B cell (primary cell): ENCODE measurements around the gene NUP210. TPM values are rescaled to one million over a fixed set of nuclear protein-coding genes. Genes with fewer than 3 reads are reported as not detected.

Source experiments
- ATAC-seq: fragments of 200-7000 bp; cut with Tn5 transposase; one replicate; pipeline ENCODE4 v1.10.0; 2021; ENCODE audit warnings: low read depth, mild to moderate bottlenecking, moderate number of reproducible peaks, moderate library complexity
- CTCF ChIA-PET: fragments of 350-600 bp; sonication (Branson Sonifier 250); formaldehyde crosslinking; loops from one replicate; lab custom pipeline; 2021; ENCODE audit warnings: antibody characterized with exemption, inconsistent platforms; lab: Charles Lee
- POLR2A ChIA-PET: fragments of 350-600 bp; sonication (Branson Sonifier 250); formaldehyde crosslinking; loops from one replicate; lab custom pipeline; 2021; ENCODE audit warnings: antibody characterized with exemption; lab: Charles Lee
- DNase-seq: peaks from one replicate; pipeline ENCODE4 v3.0.0; 2013
- H2AFZ ChIP-seq: 2 replicates; pipeline ENCODE4 v1.6.1; 2012; ENCODE audit warnings: mild to moderate bottlenecking, low read depth, low read length; ENCODE audit not compliant: insufficient read depth, poor library complexity, severe bottlenecking
- H3K27ac ChIP-seq, 2 donors: 1 replicate in 1 of 2; 2 replicates in 1 of 2; pipeline ENCODE4 v1.5.1; 2012 to 2013; ENCODE audit warnings: low read length in 2 of 2, mild to moderate bottlenecking in 2 of 2, moderate library complexity in 1 of 2
- H3K27me3 ChIP-seq, 4 experiments: fragments of 200-600 bp in 1 of 4; sonication (generic) in 1 of 4; replicated peaks in 1 of 4; 1 replicate in 2 of 4; 2 replicates in 2 of 4; pipeline versions ENCODE4 v1.6.1 to v1.7.0; 2013 to 2016; ENCODE audit warnings: low read length in 3 of 4, mild to moderate bottlenecking in 2 of 4, mixed read lengths in 1 of 4, moderate library complexity in 1 of 4; ENCODE audit not compliant: insufficient read depth in 4 of 4, control insufficient read depth in 3 of 4; ENCODE audit errors: control extremely low read depth in 1 of 4
- H3K36me3 ChIP-seq, 2 experiments: replicated peaks in 1 of 2; 1 replicate in 1 of 2; 2 replicates in 1 of 2; pipeline versions ENCODE4 v1.6.1 to v1.7.1; 2013; ENCODE audit warnings: low read length in 1 of 2; ENCODE audit not compliant: insufficient read depth in 2 of 2, control insufficient read depth in 1 of 2; ENCODE audit errors: control extremely low read depth in 1 of 2, extremely low read depth in 1 of 2
- H3K4me1 ChIP-seq, 2 donors: fragments of 200-600 bp in 1 of 2; sonication (generic) in 1 of 2; 1 replicate in 1 of 2; 2 replicates in 1 of 2; pipeline versions ENCODE4 v1.5.1 to v1.6.1; 2013 to 2017; ENCODE audit warnings: low read length in 2 of 2; ENCODE audit not compliant: control insufficient read depth in 2 of 2, insufficient read depth in 2 of 2
- H3K4me2 ChIP-seq: replicated peaks from 2 replicates; pipeline ENCODE3; 2012; ENCODE audit warnings: mild to moderate bottlenecking, low read depth, low read length; ENCODE audit not compliant: poor library complexity, severe bottlenecking
- H3K4me3 ChIP-seq, 5 experiments: fragments of 200-600 bp in 1 of 5; sonication (generic) in 1 of 5; 1 replicate in 3 of 5; 2 replicates in 2 of 5; pipeline versions ENCODE4 v1.5.1 to v1.7.0; 2011 to 2016; ENCODE audit warnings: low read length in 4 of 5, mild to moderate bottlenecking in 4 of 5, low read depth in 2 of 5, control low read depth in 1 of 5, moderate library complexity in 1 of 5; ENCODE audit not compliant: insufficient read depth in 1 of 5; ENCODE audit errors: control extremely low read depth in 1 of 5, extremely low read depth in 1 of 5
- H3K79me2 ChIP-seq: fragments of 200-600 bp; sonication (generic); one replicate; pipeline ENCODE4 v1.6.0; 2016; ENCODE audit warnings: low read length; ENCODE audit not compliant: control insufficient read depth, insufficient read depth
- H3K9ac ChIP-seq: fragments of 200-600 bp; sonication (generic); 2 replicates; pipeline ENCODE4 v1.6.1; 2017; ENCODE audit warnings: mild to moderate bottlenecking, low read length, moderate library complexity
- H3K9me3 ChIP-seq, 3 donors: one replicate each; pipeline versions ENCODE4 v1.6.1 to v1.7.1; 2013; ENCODE audit warnings: low read length in 2 of 3; ENCODE audit not compliant: control insufficient read depth in 2 of 3, insufficient read depth in 1 of 3; ENCODE audit errors: control extremely low read depth in 1 of 3
- H4K20me1 ChIP-seq: 2 replicates; pipeline ENCODE4 v1.6.0; 2012; ENCODE audit warnings: mild to moderate bottlenecking, low read length; ENCODE audit not compliant: insufficient read depth, control insufficient read depth, poor library complexity, severe bottlenecking
- H3K27ac Mint-ChIP-seq: one replicate; pipeline ENCODE4 v1.8.0; 2021; ENCODE audit warnings: mixed read lengths
- H3K27me3 Mint-ChIP-seq: one replicate; pipeline ENCODE4 v1.8.0; 2021; ENCODE audit warnings: mixed read lengths
- H3K4me1 Mint-ChIP-seq: one replicate; pipeline ENCODE4 v1.8.0; 2021; ENCODE audit warnings: mixed read lengths
- H3K4me3 Mint-ChIP-seq: one replicate; pipeline ENCODE4 v1.8.0; 2021; ENCODE audit warnings: mixed read lengths
- H3K9me3 Mint-ChIP-seq: one replicate; pipeline ENCODE4 v1.8.0; 2022; ENCODE audit warnings: mixed read lengths; ENCODE audit not compliant: insufficient read depth
- CTCF ChIP-seq: fragments of 200-600 bp; IDR thresholded peaks from one replicate; pipeline ENCODE4 v1.8.0; 2022; ENCODE audit warnings: antibody characterized with exemption, mild to moderate bottlenecking
- EZH2 ChIP-seq: IDR thresholded peaks from 2 replicates; pipeline ENCODE4 v1.6.1; 2012; ENCODE audit warnings: borderline replicate concordance, low read depth, mild to moderate bottlenecking, moderate library complexity, low read length; ENCODE audit not compliant: insufficient read depth, poor library complexity, severe bottlenecking
- WGBS: methylation state at CpG from one replicate; pipeline ENCODE4 v1.1.5; 2013; ENCODE audit warnings: missing lambda C conversion rate; ENCODE audit not compliant: insufficient coverage; 5-methylcytosine and 5-hydroxymethylcytosine counted together
- intact Hi-C: fragments of 100-400 bp; cut with micrococcal nuclease; formaldehyde crosslinking; loops from one replicate; pipeline ENCODE4 v1.10.0; 2022
- polyA plus RNA-seq: library from polyadenylated mRNA; depleted of rRNA; stranded (reverse); fragments of >200 nt; gene quantifications from 2 replicates; pipeline ENCODE4 v1.2.3, GENCODE V29; 2012
- total RNA-seq, 2 donors: library from RNA; stranded (reverse); fragments of 120-200 nt in 1 of 2; gene quantifications; 1 replicate in 1 of 2; 2 replicates in 1 of 2; pipeline versions ENCODE4 v1.2.3 to v1.2.4, GENCODE V29; 2013 to 2022

Gene NUP210
- total and polyA plus RNA-seq, 2 donors (not counting 1 experiment from before 2014, with no cell fraction given) = 114 to 159 TPM

- H3K4me1 ChIP-seq = peaks cover 9 to 19% of the 10 kb centered on the region in 2 donors
- intact Hi-C loops = no loop called here
- peaks cover 13% of the 10 kb centered on the region for H3K4me1 Mint-ChIP-seq
- peaks cover 20% of the 10 kb centered on the region for H3K27me3 Mint-ChIP-seq
- H3K4me3 ChIP-seq = no peak overlapping the region
- H3K79me2 ChIP-seq = no peaks in the 10 kb centered on the region
- no peaks in the 10 kb centered on the region for H3K9me3 Mint-ChIP-seq
- POLR2A ChIA-PET = no interaction called here
- no peak overlapping the region for H3K4me2 ChIP-seq
- ATAC-seq = no peak
- H3K9me3 ChIP-seq = peaks cover 0 to 10% (median 0%) of the 10 kb centered on the region in 3 donors
- CTCF ChIA-PET = no interaction called here
- no peak overlapping the region for H3K4me3 Mint-ChIP-seq
- H3K36me3 ChIP-seq = no peaks in the 10 kb centered on the region
- peaks cover 6% of the 10 kb centered on the region for H4K20me1 ChIP-seq
- H3K27me3 ChIP-seq = peaks cover 0 to 21% (median 5%) of the 10 kb centered on the region in 4 experiments
- H3K27ac ChIP-seq = no peak overlapping the region
- no peak overlapping the region for H3K9ac ChIP-seq
- no peak overlapping the region for H3K27ac Mint-ChIP-seq
- DNase-seq = no peak
- no peak overlapping the region for H2AFZ ChIP-seq
- WGBS = 77% methylated on average over 14 of the region's 16 CpGs
- TF ChIP-seq CTCF = no peak
- TF ChIP-seq EZH2 = no peak
Measured at GRCh38 chr3:13277196-13277813, 142.8 kb downstream of the NUP210 start.

GRCh38 chr3:13276438-13277195 is 143.5 kb downstream of the NUP210 start:
- Histone ChIP-seq H3K4me1 (peaks cover 2 to 12% of the 10 kb centered on the region in 2 donors), H3K4me2 (no peak overlapping the region), H3K36me3 (no peaks in the 10 kb centered on the region), H3K27me3 (peaks cover 0 to 15% (median 2%) of the 10 kb centered on the region in 4 experiments), H3K27ac (no peak overlapping the region), H3K4me3 (no peak overlapping the region), H3K79me2 (no peaks in the 10 kb centered on the region), H3K9me3 (peaks cover 0 to 4% (median 0%) of the 10 kb centered on the region in 3 donors), H4K20me1 (no peaks in the 10 kb centered on the region), H2AFZ (no peak overlapping the region), H3K9ac (no peak overlapping the region)
- no peaks in the 10 kb centered on the region for H3K9me3 Mint-ChIP-seq
- peaks cover 18% of the 10 kb centered on the region for H3K27me3 Mint-ChIP-seq
- 91% methylated on average over 13 of the region's 14 CpGs for WGBS
- ChIA-PET CTCF (no interaction called here), POLR2A (no interaction called here)
- ATAC-seq (no peak), DNase-seq (no peak)
- H3K27ac Mint-ChIP-seq = no peak overlapping the region
- H3K4me1 Mint-ChIP-seq = peaks cover 10% of the 10 kb centered on the region
- H3K4me3 Mint-ChIP-seq = no peak overlapping the region
- intact Hi-C loops = no loop called here
- no peak for TF ChIP-seq CTCF
- TF ChIP-seq EZH2 = no peak
